ENCODE measurements around the gene TNIP3. TPM values are rescaled to one million over a fixed set of nuclear protein-coding genes. Genes with fewer than 3 reads are reported as not detected.
"Not testable (repeated sequence)": the region's sequence is repeated elsewhere in the genome, so short reads cannot be mapped to it uniquely, and the experiment has no call there.

The TNIP3 gene
- total RNA-seq, 4 donors from 2014 or later = 0.81 TPM; not detected in 3

- H3K4me3 ChIP-seq = no peak overlapping the region
- no peaks in the 10 kb centered on the region for H3K36me3 ChIP-seq
- no peak overlapping the region for H3K27ac ChIP-seq
- H3K27me3 ChIP-seq = peaks cover 3% of the 10 kb centered on the region
- H3K9me3 ChIP-seq = no peaks in the 10 kb centered on the region
- ATAC-seq = no peak
- WGBS, 2 donors (ENCODE audit: low coverage in 1 of 2) = 74 to 85% methylated on average over 3 of the region's 3 CpGs
- no peaks in the 10 kb centered on the region for H3K4me1 ChIP-seq
- TF ChIP-seq POLR2AphosphoS5 (IDR thresholded peaks at IDR 0.05) = no peak
- TF ChIP-seq CTCF (IDR thresholded peaks at IDR 0.05) = no peak
- no peak for TF ChIP-seq POLR2A (IDR thresholded peaks at IDR 0.05)
- no peak for TF ChIP-seq EP300 (IDR thresholded peaks at IDR 0.05)
These were observed 16.4 kb upstream of the TNIP3 start for GRCh38 chr4:121180558-121180957.

- peaks cover 3% of the 10 kb centered on the region for H3K27me3 ChIP-seq
- no peak overlapping the region for H3K27ac ChIP-seq
- H3K4me3 ChIP-seq = no peak overlapping the region
- 34 to 45% methylated on average over 3 of the region's 3 CpGs for WGBS, 2 donors (ENCODE audit: low coverage in 1 of 2)
- no peaks in the 10 kb centered on the region for H3K36me3 ChIP-seq
- no peaks in the 10 kb centered on the region for H3K9me3 ChIP-seq
- no peaks in the 10 kb centered on the region for H3K4me1 ChIP-seq
- TF ChIP-seq EP300 (IDR thresholded peaks at IDR 0.05) (no peak), POLR2AphosphoS5 (IDR thresholded peaks at IDR 0.05) (no peak), CTCF (IDR thresholded peaks at IDR 0.05) (no peak), POLR2A (IDR thresholded peaks at IDR 0.05) (no peak)
- ATAC-seq = no peak
These were observed 13.4 kb upstream of the TNIP3 start for GRCh38 chr4:121177246-121178137.

- 40 to 68% methylated on average over 1 to 3 of the region's 3 CpGs for WGBS, 2 donors (ENCODE audit: low coverage in 1 of 2)
- H3K4me3 ChIP-seq = no peak overlapping the region
- no peaks in the 10 kb centered on the region for H3K36me3 ChIP-seq
- no peaks in the 10 kb centered on the region for H3K4me1 ChIP-seq
- no peak overlapping the region for H3K27ac ChIP-seq
- H3K27me3 ChIP-seq = peaks cover 3% of the 10 kb centered on the region
- H3K9me3 ChIP-seq = no peaks in the 10 kb centered on the region
- TF ChIP-seq POLR2AphosphoS5 (IDR thresholded peaks at IDR 0.05) = no peak
- TF ChIP-seq CTCF (IDR thresholded peaks at IDR 0.05) = no peak
- no peak for TF ChIP-seq EP300 (IDR thresholded peaks at IDR 0.05)
- no peak for TF ChIP-seq POLR2A (IDR thresholded peaks at IDR 0.05)
- no peak for ATAC-seq
These were observed 12.2 kb upstream of the TNIP3 start for GRCh38 chr4:121176082-121176934.

GRCh38 chr4:121171477-121171876 is 7.4 kb upstream of the TNIP3 start:
- not testable (repeated sequence) for ATAC-seq, H3K4me3 ChIP-seq, H3K36me3 ChIP-seq, H3K4me1 ChIP-seq, H3K27ac ChIP-seq, H3K9me3 ChIP-seq, H3K27me3 ChIP-seq
- WGBS, 2 donors (ENCODE audit: low coverage in 1 of 2) = 96% methylated on average over 3 of the region's 3 CpGs; no CpG with 5 or more reads in 1 of the 2 donors

- H3K36me3 ChIP-seq = no peaks in the 10 kb centered on the region
- no peaks in the 10 kb centered on the region for H3K9me3 ChIP-seq
- H3K27me3 ChIP-seq = no peaks in the 10 kb centered on the region
- no peaks in the 10 kb centered on the region for H3K4me1 ChIP-seq
- no peak for ATAC-seq
- TF ChIP-seq POLR2A (IDR thresholded peaks at IDR 0.05) = no peak
- no peak for TF ChIP-seq EP300 (IDR thresholded peaks at IDR 0.05)
- no peak for TF ChIP-seq POLR2AphosphoS5 (IDR thresholded peaks at IDR 0.05)
- TF ChIP-seq CTCF (IDR thresholded peaks at IDR 0.05) = no peak
- 85 to 86% methylated on average over 4 to 6 of the region's 6 CpGs for WGBS, 2 donors (ENCODE audit: low coverage in 1 of 2)
- H3K4me3 ChIP-seq = no peak overlapping the region
- no peak overlapping the region for H3K27ac ChIP-seq
These were observed 4.5 kb upstream of the TNIP3 start for GRCh38 chr4:121168446-121169281.
